ENCODE results near the gene RNLS. TPM values are rescaled to one million over a fixed set of nuclear protein-coding genes. Genes with fewer than 3 reads are reported as not detected.
A peak's percentile ranks its signal among the peaks of the same experiment; 100 is the strongest.

RNLS gene
- total and polyA plus RNA-seq, 7 donors: 3.9 to 19.2 (median 8.8) TPM

DNA sequence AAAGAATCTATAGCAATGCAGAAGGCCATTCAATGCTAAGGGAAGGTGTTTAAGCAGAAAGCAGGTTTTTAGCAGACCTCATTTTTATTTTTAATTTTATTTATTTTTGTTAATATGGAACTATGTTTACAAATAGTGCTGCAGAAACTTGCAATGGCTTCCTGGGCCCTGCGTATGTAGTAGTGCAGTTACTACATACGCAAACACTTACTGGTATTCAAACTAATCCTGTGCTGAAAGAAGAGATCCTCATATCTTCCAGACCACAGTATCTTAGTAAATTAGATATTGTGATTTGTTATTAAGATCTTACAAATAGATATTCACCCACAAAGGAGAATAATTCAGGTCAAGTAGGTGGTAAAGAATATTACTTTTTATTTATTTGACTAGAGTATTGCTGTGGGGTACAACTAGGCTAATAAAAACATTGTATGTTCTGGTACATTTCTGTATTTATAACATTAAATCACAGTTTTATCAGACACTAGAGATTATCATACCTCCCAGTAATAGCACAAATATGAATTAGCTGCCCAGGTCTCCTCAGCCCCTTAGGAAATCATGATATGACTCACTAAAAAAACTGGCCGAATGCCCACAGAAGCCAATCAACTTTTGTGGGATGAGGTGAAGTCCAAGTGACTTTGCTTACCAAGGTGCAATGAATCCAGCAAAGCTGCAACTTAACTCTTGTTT, 57.6 kb downstream of the RNLS start:
- no peak overlapping the region for H3K27ac ChIP-seq
- H3K27me3 ChIP-seq: no peaks in the 10 kb centered on the region
- H3K4me3 ChIP-seq: no peak overlapping the region
- TF ChIP-seq EP300 (IDR thresholded peaks at IDR 0.05) (no peak), POLR2A (IDR thresholded peaks at IDR 0.05) (no peak), CTCF (IDR thresholded peaks at IDR 0.05) (no peak), POLR2AphosphoS5 (IDR thresholded peaks at IDR 0.05) (no peak)
- no peaks in the 10 kb centered on the region for H3K36me3 ChIP-seq
- no peaks in the 10 kb centered on the region for H3K9me3 ChIP-seq
- intact Hi-C loops (cut with DNase I): no loop called here
- WGBS, 2 donors: 69 to 86% methylated on average over 3 of the region's 3 CpGs
- no peak for DNase-seq
- peaks cover 0 to 7% (median 0%) of the 10 kb centered on the region in 4 donors for H3K4me1 ChIP-seq

DNA sequence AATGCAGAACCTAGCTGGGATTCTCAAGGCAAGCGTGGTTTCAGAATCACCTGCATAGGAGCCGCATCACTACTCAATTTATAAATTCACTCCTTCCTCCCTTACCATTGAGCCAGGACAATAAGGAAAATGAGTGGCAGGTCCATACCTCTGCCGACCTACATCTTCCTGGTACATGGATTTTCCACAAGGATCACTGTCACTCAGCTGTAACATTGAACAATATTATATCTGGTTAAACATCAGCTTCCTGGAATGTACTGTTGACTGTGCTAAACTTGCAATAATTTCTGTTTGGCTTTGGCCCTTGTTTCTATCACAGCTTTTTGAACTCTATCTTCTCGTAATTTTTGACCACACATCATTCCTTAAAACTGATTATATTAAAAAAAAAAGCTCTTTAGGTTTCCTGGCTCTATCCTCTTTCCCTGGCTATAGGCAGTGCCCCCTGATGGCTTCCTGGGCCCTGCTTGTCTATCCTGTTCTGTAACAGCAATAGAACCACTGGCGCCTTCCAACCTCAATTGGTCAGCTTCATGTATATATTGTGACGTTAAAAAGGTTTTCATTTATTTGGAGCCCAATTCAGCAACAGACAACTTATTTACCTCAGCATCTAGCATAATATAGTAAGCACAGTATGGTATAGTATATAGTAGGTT, 59.2 kb downstream of the RNLS start:
- Histone ChIP-seq H3K36me3 (no peaks in the 10 kb centered on the region), H3K4me3 (no peak overlapping the region), H3K27me3 (no peaks in the 10 kb centered on the region), H3K9me3 (no peaks in the 10 kb centered on the region), H3K4me1 (peaks cover 0 to 7% (median 0%) of the 10 kb centered on the region in 4 donors), H3K27ac (no peak overlapping the region)
- intact Hi-C loops (cut with DNase I): no loop called here
- 63 to 82% methylated on average over 6 of the region's 6 CpGs for whole genome bisulfite sequencing, 2 donors
- DNase-seq: no peak
- TF ChIP-seq CTCF (IDR thresholded peaks at IDR 0.05) (no peak), EP300 (IDR thresholded peaks at IDR 0.05) (no peak), POLR2AphosphoS5 (IDR thresholded peaks at IDR 0.05) (no peak), POLR2A (IDR thresholded peaks at IDR 0.05) (no peak)

DNA sequence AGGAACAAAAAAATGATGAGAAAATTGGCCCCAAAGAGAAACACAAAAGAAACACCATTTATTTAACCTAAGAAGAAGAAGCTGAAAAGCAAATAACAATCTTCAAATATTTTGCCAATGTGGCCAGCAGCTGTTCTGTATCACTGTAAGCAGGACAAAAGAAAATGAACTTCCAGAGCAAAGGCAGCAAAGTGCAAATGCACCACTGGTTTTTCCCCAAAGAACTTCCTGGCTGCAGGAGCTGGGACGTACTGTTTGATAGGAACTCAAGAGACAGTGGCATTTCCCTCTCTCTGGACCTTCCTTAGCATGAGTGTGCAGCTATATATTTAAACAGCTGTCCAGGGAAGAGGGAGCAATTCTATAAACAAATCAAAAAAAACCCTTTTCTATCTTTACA, 60.4 kb downstream of the RNLS start:
- Histone ChIP-seq H3K4me1 (peaks cover 0 to 7% (median 0%) of the 10 kb centered on the region in 4 donors), H3K27me3 (no peaks in the 10 kb centered on the region), H3K27ac (no peak overlapping the region), H3K36me3 (no peaks in the 10 kb centered on the region), H3K4me3 (no peak overlapping the region), H3K9me3 (no peaks in the 10 kb centered on the region)
- peak in 1 of 4 donors; percentile 45 for TF ChIP-seq POLR2AphosphoS5 (IDR thresholded peaks at IDR 0.05)
- no peak for TF ChIP-seq CTCF (IDR thresholded peaks at IDR 0.05)
- 51 to 60% methylated on average over 1 of the region's 1 CpG for WGBS, 2 donors
- intact Hi-C loops (cut with DNase I): no loop called here
- no peak for DNase-seq

- 91 to 93% methylated on average over 1 of the region's 1 CpG for WGBS, 2 donors
- intact Hi-C loops (cut with DNase I): no loop called here
Observed at GRCh38 chr10:88521791-88522190, 61.3 kb downstream of the RNLS start.

More at GRCh38 chr10:88521791-88522190, 61.3 kb downstream of the RNLS start:
- peaks cover 0 to 7% (median 0%) of the 10 kb centered on the region in 4 donors for H3K4me1 ChIP-seq
- no peaks in the 10 kb centered on the region for H3K36me3 ChIP-seq
- TF ChIP-seq POLR2A (IDR thresholded peaks at IDR 0.05) (no peak), CTCF (IDR thresholded peaks at IDR 0.05) (no peak), POLR2AphosphoS5 (IDR thresholded peaks at IDR 0.05) (no peak), EP300 (IDR thresholded peaks at IDR 0.05) (no peak)
- no peaks in the 10 kb centered on the region for H3K9me3 ChIP-seq
- H3K27me3 ChIP-seq: no peaks in the 10 kb centered on the region
- no peak overlapping the region for H3K27ac ChIP-seq
- DNase-seq: no peak
- no peak overlapping the region for H3K4me3 ChIP-seq

Measured in sigmoid colon (tissue), 7 donors.